ENCODE data around the gene MTCL3.
A peak's percentile ranks its signal among the peaks of the same experiment; 100 is the strongest.

MTCL3 gene

GRCh38 chr6:127483399-127484055 lies 35.6 kb downstream of the MTCL3 start:
- DNase-seq (ENCODE audit: low read depth, low spot score): no peak
- H3K27me3 ChIP-seq (ENCODE audit: control insufficient read depth, insufficient read depth, low read length): no peaks in the 10 kb centered on the region
- no TSS peak for BruUV-seq (replicated peaks)
- H3K4me1 ChIP-seq (ENCODE audit: control insufficient read depth, insufficient read depth, low read length): peaks cover 10% of the 10 kb centered on the region; the same call in 1 of the 2 replicates
- H3K36me3 ChIP-seq (ENCODE audit: control insufficient read depth, insufficient read depth, low read length): no peaks in the 10 kb centered on the region
- ChIA-PET CTCF (no interaction called here), POLR2A (no interaction called here)
- no peak for ATAC-seq
- in situ Hi-C loops (cut with HindIII; ENCODE audit: low pct_unique_long_range_greater_than_20kb, low sequenced_read_pairs): no loop called here
- H3K27ac ChIP-seq (ENCODE audit: low read length): no peak overlapping the region
- TF ChIP-seq POLR2AphosphoS5 (IDR thresholded peaks at IDR 0.05; ENCODE audit: low read depth, low read length): no peak
- no peak overlapping the region for H3K4me3 ChIP-seq (ENCODE audit: low read depth in 2 of 2, low read length in 2 of 2)
- intact Hi-C loops (cut with micrococcal nuclease; ENCODE audit: unreplicated experiment): no loop called here
- H3K9me3 ChIP-seq (ENCODE audit: control insufficient read depth, insufficient read depth, low read depth, low read length): no peaks in the 10 kb centered on the region

GRCh38 chr6:127482325-127482724 lies 36.8 kb downstream of the MTCL3 start:
- Histone ChIP-seq H3K9me3 (ENCODE audit: control insufficient read depth, insufficient read depth, low read depth, low read length) (no peaks in the 10 kb centered on the region), H3K4me3 (ENCODE audit: low read depth in 2 of 2, low read length in 2 of 2) (no peak overlapping the region), H3K27me3 (ENCODE audit: control insufficient read depth, insufficient read depth, low read length) (no peaks in the 10 kb centered on the region), H3K36me3 (ENCODE audit: control insufficient read depth, insufficient read depth, low read length) (no peaks in the 10 kb centered on the region), H3K4me1 (ENCODE audit: control insufficient read depth, insufficient read depth, low read length) (peaks cover 10% of the 10 kb centered on the region; the same call in 1 of the 2 replicates), H3K27ac (ENCODE audit: low read length) (no peak overlapping the region)
- DNase-seq (ENCODE audit: low read depth, low spot score) (no peak), ATAC-seq (no peak)
- intact Hi-C loops (cut with micrococcal nuclease; ENCODE audit: unreplicated experiment) (no loop called here), in situ Hi-C loops (cut with HindIII; ENCODE audit: low pct_unique_long_range_greater_than_20kb, low sequenced_read_pairs) (no loop called here)
- TF ChIP-seq SIN3A (IDR thresholded peaks at IDR 0.05; ENCODE audit: borderline replicate concordance, insufficient read depth, low read depth, low read length): no peak
- TF ChIP-seq REST (IDR thresholded peaks at IDR 0.05; ENCODE audit: insufficient read depth in 1 of 2, low read depth in 2 of 2, low read length in 1 of 2): no peak
- TF ChIP-seq POLR2AphosphoS5 (IDR thresholded peaks at IDR 0.05; ENCODE audit: low read depth, low read length): no peak
- TF ChIP-seq TCF7L2 (IDR thresholded peaks at IDR 0.05; ENCODE audit: low read depth, low read length): no peak
- TF ChIP-seq CTCF (IDR thresholded peaks at IDR 0.05): no peak
- no TSS peak for BruUV-seq (replicated peaks)
- ChIA-PET POLR2A (no interaction called here), CTCF (no interaction called here)

- BruUV-seq (replicated peaks): no TSS peak
- no peak overlapping the region for H3K4me3 ChIP-seq (ENCODE audit: low read depth in 2 of 2, low read length in 2 of 2)
- H3K27me3 ChIP-seq (ENCODE audit: control insufficient read depth, insufficient read depth, low read length): no peaks in the 10 kb centered on the region
- CTCF ChIA-PET: no interaction called here
- peak; percentile 62; the same call in 1 of the 2 replicates for ATAC-seq
- intact Hi-C loops (cut with micrococcal nuclease; ENCODE audit: unreplicated experiment) (no loop called here), in situ Hi-C loops (cut with HindIII; ENCODE audit: low pct_unique_long_range_greater_than_20kb, low sequenced_read_pairs) (no loop called here)
- no peaks in the 10 kb centered on the region for H3K36me3 ChIP-seq (ENCODE audit: control insufficient read depth, insufficient read depth, low read length)
- no peak for TF ChIP-seq SIN3A (IDR thresholded peaks at IDR 0.05; ENCODE audit: borderline replicate concordance, insufficient read depth, low read depth, low read length)
- TF ChIP-seq TCF7L2 (IDR thresholded peaks at IDR 0.05; ENCODE audit: low read depth, low read length): no peak
- TF ChIP-seq CTCF (IDR thresholded peaks at IDR 0.05): no peak
- no peak for TF ChIP-seq POLR2AphosphoS5 (IDR thresholded peaks at IDR 0.05; ENCODE audit: low read depth, low read length)
- no peak for TF ChIP-seq REST (IDR thresholded peaks at IDR 0.05; ENCODE audit: insufficient read depth in 1 of 2, low read depth in 2 of 2, low read length in 1 of 2)
- DNase-seq (ENCODE audit: low read depth, low spot score): no peak
- H3K27ac ChIP-seq (ENCODE audit: low read length): no peak overlapping the region
- H3K9me3 ChIP-seq (ENCODE audit: control insufficient read depth, insufficient read depth, low read depth, low read length): no peaks in the 10 kb centered on the region
- H3K4me1 ChIP-seq (ENCODE audit: control insufficient read depth, insufficient read depth, low read length): peaks cover 10% of the 10 kb centered on the region; the same call in 1 of the 2 replicates
- POLR2A ChIA-PET: no interaction called here
These were observed 37.5 kb downstream of the MTCL3 start for GRCh38 chr6:127481628-127482027.
